GM21447 (cell line): ENCODE results near the gene COL27A1.

Experiments
- ATAC-seq: cut with Tn5 transposase; IDR thresholded peaks from one replicate; pipeline ENCODE4 v1.9.1; 2021; ENCODE audit not compliant: unreplicated experiment

The COL27A1 gene

GRCh38 chr9:114281473-114282103 lies 126.3 kb downstream of the COL27A1 start:
- no peak for ATAC-seq

DNA sequence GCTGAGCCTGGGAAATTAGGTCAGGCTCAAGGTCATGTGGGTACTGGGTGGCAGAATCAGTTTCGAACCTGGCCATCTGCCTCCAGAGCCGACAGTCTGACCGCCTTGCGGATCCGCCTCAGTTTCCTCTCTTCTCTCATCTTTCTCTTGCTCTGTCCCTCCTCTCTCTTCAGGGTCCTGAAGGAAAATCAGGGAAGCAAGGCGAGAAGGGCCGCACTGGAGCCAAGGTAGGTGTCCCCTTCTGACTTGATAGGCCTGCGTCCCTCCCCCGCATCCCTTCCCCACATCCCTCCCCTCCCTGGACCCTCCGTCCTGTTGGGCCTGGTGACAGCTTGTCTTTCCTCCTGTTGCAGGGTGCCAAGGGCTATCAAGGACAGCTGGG lies 126.8 kb downstream of the COL27A1 start:
- ATAC-seq = no peak

- no peak for ATAC-seq
Measured at GRCh38 chr9:114282507-114282906, 127.2 kb downstream of the COL27A1 start.

DNA sequence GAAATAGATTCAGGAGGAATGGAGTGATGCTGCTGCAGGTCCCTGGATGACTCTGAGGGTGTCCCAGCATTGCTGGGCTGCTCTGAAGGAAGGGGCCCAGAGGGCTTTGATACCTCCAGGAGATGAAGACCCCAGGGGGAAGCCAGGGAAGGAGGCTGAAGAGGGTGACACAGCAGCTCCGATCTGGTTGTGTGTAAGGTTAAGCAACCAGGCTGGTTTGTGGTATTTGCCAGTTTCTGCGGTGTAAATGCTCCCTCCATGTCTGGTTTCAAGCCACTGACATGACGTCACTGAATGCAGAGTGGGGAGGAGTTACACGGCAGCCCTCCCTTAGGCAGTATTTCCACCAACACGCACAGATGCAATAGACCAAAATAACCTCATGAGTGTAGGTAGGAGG lies 127.6 kb downstream of the COL27A1 start:
- ATAC-seq = no peak

DNA sequence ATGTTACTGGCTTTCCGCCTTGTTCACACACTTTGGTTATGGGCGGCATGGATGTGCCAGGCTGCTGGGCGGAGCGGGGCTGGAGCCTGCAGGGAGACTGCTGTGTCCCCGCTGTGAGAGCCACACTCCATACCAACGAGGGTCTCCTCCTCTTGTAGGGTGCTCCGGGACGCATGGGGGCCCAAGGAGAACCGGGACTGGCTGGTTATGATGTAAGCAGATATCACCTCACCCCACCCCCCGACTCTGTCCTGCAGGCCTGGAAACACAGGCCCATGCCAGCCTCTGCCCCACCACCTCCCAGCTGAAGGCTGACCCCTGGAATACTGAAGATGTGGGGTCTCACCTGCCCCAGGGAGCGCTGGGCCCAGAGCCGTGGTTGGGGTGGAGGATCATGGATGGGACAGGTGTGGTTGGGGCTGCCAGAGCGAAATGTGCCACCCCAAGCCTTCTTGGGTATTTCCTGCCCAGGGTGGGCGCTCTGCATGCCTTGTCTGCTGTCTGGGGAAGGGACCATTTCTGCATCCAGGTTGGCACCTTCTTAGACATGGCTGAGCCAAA lies 128.3 kb downstream of the COL27A1 start:
- no peak for ATAC-seq

DNA sequence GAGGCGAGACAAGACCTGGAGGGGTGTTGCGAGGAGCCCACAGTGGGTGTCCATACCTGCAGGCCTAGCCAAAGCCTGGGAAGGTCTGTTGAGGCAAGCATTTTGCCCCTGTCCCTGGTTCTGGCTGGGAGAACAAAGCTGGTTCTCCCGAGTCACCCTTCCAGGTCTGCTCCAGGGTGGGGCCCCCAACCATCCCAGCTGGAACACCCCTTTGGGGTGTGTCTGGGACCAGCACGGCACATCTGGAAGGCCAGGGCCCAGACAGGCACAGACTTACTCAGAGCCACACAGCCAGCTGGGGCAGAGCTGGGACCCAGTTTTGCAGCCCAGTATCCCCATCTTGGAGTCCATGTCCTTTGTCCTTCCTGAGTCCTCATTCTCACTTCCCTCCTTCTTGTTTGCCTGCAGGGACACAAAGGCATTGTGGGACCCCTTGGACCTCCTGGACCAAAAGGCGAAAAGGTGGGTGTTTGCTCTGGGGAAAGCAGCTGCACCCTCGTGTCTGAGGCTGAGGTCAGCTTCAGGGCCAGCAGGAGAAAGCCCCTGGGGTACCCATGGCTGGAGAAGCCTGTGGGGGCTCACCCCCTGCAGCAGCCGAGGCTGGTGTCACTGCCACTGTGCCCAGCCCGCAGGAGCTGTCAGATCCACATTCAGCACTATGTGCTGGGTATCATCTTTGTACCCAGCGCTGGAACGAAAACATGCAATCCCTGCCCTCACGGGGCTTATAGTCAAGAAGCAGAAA lies 129.2 kb downstream of the COL27A1 start:
- no peak for ATAC-seq

GRCh38 chr9:114285166-114285867 lies 130.0 kb downstream of the COL27A1 start:
- no peak for ATAC-seq

GRCh38 chr9:114286146-114286679 lies 130.9 kb downstream of the COL27A1 start:
- ATAC-seq = no peak

- ATAC-seq = no peak
Measured at GRCh38 chr9:114287001-114287762, 131.8 kb downstream of the COL27A1 start.

GRCh38 chr9:114287763-114288192 lies 132.4 kb downstream of the COL27A1 start:
- no peak for ATAC-seq

DNA sequence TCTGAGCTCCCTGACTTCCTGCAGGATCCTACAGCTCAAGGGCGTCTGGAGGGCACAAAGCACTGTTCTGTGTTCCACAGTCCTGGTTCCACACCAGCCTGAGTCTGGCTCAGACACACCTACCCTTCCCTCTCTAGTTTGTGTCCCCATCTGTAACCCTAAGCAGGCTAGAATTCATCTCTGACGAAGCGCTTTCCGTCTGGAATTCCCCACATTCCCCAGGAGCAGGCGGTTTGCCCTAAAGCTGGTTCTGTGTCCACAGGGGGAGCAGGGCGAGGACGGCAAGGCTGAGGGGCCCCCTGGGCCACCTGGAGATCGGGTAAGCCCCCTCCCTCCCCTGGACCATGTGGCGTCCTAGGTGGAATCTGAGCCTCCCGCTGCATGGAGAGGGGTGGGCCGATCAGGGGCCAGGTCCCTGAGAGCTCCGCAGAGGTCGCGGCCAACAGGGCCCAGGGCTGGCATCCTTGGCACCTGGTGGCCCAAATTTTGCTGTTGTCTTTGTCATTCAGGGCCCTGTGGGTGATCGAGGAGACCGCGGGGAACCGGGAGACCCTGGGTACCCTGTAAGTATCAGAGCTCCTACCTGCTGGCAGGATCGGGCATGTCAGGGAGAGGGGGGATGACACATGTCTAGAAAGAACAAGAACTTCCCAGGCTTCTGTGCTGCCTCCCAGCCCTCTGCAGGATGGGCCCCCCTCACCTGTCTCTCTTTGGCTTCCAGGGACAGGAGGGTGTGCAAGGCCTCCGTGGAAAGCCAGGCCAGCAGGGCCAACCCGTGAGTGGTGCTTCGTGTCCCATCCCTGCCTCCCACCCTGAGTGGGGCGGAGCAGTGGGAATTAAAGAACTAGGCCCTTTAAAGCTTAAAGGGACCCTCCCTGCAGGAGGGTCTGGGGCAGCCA lies 133.1 kb downstream of the COL27A1 start:
- ATAC-seq = no peak

- no peak for ATAC-seq
Measured at GRCh38 chr9:114289106-114289505, 133.8 kb downstream of the COL27A1 start.

GRCh38 chr9:114289571-114290481 lies 134.5 kb downstream of the COL27A1 start:
- no peak for ATAC-seq

- no peak for ATAC-seq
Measured at GRCh38 chr9:114290561-114290986, 135.2 kb downstream of the COL27A1 start.

DNA sequence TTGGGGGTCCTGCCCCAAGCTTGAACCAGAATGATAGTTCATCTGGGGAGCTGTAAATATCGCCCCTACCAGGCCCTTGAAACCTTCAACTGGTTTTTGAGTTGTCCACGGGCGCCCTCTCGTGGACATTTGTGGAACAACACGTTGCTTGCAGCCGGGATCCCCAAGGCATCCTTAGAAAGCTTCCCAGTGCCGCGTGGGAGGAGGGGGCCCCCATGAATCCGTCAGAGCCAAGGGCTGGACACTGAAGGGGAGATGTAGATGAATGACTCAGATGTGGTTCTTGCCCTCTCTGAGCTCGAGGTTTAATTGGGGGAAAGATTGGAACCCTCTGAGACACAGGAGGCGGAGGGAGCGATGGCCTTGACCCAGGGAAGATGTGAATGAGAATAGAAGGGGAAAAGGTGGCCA lies 135.7 kb downstream of the COL27A1 start:
- ATAC-seq = no peak

- no peak for ATAC-seq
Measured at GRCh38 chr9:114291886-114292590, 136.7 kb downstream of the COL27A1 start.

DNA sequence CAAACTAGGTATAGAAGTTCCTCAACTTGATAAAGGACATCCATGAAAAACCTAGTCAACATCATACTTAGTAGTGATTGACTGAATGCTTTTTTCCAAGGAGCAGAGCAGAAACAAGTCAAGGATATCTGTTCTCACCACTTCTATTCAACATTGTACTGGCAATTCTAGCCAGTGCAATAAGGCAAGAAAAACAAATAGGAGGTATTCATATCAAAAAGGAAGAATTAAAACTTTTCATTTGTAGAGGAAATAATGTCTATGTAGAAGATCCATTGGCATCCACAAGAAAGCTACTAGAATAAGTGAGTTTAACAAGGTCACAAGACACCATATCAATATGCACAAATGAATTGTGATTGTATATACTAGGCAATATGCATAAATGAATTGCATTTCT lies 139.3 kb downstream of the COL27A1 start:
- ATAC-seq = no peak

DNA sequence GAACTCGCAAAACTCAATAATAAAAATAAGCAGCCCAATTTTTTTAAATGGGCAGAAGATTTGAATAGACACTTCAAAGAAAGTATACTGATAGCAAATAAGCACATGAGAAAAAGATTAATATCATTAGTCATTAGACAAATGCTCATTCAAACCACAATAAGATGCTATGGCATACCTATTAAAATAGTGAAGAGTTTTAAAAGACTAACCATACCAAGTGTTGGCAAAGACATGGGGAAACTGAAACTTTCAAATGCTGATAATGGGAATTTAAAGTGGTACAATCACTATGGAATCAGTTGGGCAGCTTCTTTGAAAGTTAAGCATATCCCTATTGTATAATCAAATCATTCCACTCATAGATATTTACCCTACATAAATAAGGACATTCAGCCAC lies 141.0 kb downstream of the COL27A1 start:
- ATAC-seq = no peak
